Stimulated activated CD4-positive, alpha-beta T cell treated with anti-CD3 and anti-CD28 coated beads, Interleukin-4, amount 100 ng/mL, for 1 hour (primary cell): ENCODE data around the gene SH3RF3.

ENCODE experiments used
- DNase-seq: peaks from one replicate; pipeline ENCODE4 v3.0.0-alpha.2; 2020

SH3RF3 gene

GRCh38 chr2:109292386-109292785, 163.4 kb downstream of the SH3RF3 start:
- DNase-seq = no peak

- DNase-seq = no peak
Measured at GRCh38 chr2:109293663-109294062, 164.7 kb downstream of the SH3RF3 start.

- no peak for DNase-seq
Measured at GRCh38 chr2:109294523-109294922, 165.5 kb downstream of the SH3RF3 start.

- DNase-seq = no peak
Measured at GRCh38 chr2:109295070-109295780, 166.2 kb downstream of the SH3RF3 start.

DNA sequence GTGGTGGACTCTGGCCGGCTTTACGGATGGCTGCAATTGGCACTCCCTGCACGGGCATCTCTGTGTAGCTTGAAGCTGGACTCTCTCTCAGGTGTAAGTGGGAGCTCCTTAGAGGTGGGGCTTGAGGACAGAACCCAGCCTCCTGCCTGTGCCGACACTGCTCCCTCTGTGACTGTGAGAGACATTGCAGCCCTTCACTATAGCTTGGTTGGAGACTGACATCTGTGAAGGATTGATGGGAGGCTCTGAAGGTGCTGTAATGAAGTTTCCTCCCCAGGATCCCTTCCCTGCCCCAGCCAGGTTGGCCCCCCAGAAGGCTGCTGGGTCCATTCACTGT, 166.7 kb downstream of the SH3RF3 start:
- no peak for DNase-seq

DNA sequence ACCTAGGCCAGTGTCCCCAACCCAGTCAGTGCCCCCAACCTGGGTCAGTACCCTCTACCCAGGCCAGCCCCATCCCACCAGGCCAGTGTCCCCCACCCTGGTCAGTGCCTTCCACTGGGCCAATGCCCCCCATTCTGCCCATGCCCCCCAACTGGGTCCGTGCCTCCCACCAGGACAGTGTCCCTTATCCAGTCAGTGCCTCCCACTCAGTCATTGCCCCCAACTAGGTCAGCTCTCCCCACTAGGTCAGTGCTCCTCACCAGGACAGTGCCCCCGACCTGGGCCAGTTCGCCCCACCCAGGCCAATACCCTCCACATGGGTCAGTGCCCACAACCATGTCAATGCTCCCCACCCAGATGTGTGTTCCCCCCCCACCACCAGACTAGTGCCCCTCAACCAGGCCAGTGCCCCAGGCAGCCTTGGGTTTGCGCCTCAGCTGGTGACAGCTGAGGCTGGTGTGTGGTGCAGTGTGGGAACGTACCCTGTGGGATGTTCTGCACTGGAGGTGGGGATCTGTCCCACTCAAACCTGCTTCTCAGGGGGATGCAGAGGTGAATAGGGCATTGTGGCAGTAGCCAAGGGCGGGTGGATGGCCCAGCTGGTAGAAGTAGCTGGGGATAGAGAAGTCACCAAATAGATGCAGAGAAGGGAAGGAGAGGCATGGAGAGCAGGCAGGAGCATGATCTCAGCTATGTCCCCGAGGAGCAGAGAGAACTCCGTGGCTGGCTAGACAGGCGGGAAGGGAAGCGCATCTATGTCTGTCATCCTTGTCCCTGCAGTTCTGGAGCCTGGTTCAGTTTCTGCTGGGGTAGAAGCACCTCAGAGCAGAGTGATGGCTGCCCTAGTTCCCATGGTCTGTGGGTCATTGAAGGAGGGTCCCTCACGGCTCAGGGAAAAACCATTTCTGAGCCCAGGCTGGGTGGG, 168.8 kb downstream of the SH3RF3 start:
- DNase-seq = no peak

GRCh38 chr2:109298851-109299250, 169.8 kb downstream of the SH3RF3 start:
- no peak for DNase-seq

DNA sequence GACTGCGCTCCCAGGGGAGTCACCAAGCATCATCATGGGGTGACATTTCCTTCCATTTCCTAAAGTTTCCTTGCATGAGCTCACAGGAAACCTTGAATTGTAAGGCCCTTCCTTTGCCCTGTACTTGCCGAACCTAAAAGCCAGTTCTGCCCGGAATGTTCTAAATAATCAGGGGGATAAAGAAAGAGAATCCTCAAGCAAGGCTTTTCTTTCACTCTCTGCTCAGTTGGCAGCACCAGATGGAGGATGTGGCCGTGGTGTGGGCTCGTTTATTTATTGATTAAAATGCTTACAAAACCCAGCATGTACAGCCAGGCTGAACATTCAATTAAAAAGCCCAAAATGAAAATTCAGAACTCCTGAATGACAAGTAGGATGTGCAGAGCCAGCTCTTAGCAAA, 170.5 kb downstream of the SH3RF3 start:
- DNase-seq = no peak

- no peak for DNase-seq
Measured at GRCh38 chr2:109300582-109300981, 171.6 kb downstream of the SH3RF3 start.

GRCh38 chr2:109301746-109302145, 172.7 kb downstream of the SH3RF3 start:
- DNase-seq = no peak

DNA sequence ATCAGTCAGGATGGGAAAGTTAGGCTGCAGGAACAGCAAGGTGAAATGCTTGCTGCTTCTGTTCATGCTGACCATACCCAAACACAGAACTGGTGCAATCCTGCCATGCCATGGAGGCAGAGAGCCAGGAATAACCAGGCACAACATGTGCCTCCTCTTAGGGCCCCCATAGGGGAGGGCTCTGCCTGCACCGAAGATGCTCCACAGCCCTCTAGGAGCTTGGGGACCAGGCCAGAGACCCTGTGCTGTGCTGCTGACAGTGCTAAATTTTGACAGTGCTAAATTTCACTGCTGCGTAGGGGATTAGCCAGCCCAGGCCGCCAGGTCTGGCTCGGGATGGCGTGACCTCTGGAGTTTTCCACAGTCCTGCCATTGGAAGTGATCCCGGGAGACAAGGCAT, 173.3 kb downstream of the SH3RF3 start:
- no peak for DNase-seq

GRCh38 chr2:109304242-109304641, 175.2 kb downstream of the SH3RF3 start:
- DNase-seq = no peak

DNA sequence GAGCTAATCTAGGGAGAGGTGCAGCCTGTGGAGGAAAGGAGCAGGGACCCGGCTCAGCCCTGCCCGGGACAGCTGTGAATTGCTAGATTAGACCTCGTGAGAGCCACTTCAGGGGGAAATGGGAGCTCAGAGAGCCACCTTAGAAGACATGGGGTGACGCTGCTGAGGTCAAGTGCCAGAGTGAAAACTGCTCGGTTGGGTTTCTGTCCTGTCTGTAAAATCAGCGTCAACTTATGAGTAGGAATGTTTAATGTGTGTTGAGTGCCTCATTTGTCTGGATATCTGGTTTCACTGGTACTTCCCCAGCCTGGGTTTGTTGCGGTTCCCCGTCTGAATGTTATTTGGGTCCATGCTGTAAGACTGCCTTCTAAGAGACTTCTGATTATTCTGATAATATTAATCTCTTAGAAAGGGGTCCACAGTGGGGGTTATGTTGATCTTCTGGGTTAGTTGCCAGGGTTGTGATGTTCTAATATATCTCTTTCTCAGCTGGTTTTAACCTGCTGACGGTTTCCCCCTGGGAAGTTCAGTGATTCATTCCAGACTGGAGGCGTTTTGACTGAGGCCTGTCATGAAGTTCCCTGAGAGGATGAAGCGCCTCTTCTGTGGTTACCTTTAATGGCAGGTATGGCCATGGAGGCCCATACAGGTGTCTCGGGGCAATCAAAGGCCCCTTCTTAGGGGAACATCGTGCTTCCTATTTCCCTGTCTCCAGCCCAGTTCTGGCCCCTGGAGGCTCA, 175.9 kb downstream of the SH3RF3 start:
- DNase-seq = no peak

DNA sequence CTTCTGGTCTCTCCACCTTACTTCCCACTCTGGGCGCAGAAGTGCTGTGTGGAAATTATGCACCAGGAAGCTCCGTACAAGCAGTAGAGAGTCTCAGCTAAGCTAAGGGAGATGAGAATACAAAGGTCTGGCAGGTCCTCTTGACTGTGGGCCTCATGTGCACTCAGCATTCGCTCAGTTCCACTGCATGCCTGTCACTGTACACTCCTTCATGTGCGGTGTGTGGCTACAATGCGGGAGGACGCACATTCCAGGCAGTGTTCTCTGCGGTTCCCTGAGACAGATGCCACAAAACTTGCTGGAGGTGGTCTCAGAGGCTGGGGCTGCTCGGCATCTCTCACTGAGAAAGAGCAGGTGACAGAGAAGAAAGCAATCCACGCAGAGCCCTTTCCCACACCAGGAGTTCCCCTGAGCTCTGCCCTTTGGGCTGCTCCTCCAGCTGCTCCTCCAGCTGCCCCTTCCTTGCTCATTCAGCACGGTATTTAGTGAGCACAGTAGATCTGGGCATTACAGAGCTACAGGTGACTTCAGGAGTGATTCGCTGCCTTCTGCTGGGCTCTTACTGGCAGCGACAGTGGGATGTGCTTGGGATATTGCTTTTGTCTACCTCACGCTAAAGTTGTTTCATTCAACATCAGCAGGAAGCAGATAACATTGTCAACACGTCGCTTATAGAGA, 176.6 kb downstream of the SH3RF3 start:
- no peak for DNase-seq

GRCh38 chr2:109306190-109306589, 177.2 kb downstream of the SH3RF3 start:
- no peak for DNase-seq

- no peak for DNase-seq
Measured at GRCh38 chr2:109311771-109312170, 182.8 kb downstream of the SH3RF3 start.

GRCh38 chr2:109312902-109313301, 183.9 kb downstream of the SH3RF3 start:
- no peak for DNase-seq

DNA sequence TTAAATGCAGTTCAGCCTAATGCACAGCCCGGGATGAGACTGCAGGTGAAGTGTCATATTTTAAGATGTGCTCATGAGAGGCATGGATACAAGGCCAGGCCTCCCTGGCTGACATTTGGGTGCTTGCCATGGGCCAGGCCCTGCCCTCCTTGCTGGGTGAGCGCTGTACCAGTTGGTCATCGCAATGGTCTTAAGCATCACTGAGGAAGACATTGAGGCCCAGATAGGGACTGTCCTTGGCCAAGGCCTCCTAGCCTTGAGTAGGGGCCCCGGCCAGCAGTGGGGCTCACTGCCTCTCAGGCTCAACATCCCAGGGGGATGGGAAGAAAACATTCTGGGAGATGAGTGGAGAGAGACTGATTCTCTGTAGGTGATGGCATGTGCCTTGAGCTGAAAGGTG, 184.3 kb downstream of the SH3RF3 start:
- DNase-seq = no peak

DNA sequence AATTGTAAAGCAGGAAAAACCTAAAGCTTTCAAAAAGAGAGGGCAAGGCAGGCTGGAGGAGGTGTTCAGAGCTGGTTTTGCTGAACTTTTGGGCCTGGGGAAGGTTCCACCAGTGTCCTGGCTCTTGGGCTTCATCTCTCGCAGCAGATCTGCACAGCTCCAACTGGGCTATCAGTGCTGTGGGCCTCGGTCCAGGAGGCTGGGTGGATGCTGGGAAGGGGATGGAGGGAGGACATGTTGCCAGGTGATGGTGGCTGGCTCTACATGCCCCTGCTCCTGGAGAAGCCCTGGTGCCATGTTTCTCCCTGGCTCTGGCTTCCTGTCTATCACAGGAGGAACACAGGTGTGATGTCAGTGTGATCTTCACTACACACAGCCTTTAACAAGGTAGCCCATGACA, 187.1 kb downstream of the SH3RF3 start:
- no peak for DNase-seq

DNA sequence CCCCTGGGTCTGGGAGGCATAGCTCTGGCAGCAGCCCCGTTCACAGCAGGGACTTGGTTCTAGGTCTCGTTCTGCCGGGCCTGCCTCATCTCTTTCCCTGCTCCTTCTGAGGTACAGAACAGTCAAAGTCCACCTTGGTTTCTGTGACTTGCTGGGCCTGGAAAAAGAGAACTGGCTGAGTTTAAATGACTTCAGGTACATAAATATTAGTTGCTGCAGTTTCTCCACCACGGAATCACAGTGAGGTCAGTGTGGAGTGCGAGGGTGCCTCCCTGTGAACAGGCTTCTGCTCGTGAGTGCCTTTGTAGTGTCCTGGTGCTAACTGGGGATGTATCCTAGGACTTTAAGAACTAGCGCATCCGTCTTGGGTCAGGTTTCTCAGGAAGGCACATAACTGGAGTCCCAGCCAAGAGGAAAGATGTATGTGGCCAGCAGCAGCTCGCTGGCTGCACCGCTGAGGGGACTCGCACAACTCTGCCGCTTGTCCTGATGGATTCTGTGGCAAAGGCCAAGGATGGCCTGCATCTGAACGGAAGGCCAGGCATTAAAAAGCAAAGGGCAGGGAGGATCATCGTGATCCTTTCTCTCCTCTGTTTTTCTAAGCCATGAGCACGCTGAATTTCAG, 188.6 kb downstream of the SH3RF3 start:
- DNase-seq = no peak

GRCh38 chr2:109318150-109318948, 189.3 kb downstream of the SH3RF3 start:
- no peak for DNase-seq

DNA sequence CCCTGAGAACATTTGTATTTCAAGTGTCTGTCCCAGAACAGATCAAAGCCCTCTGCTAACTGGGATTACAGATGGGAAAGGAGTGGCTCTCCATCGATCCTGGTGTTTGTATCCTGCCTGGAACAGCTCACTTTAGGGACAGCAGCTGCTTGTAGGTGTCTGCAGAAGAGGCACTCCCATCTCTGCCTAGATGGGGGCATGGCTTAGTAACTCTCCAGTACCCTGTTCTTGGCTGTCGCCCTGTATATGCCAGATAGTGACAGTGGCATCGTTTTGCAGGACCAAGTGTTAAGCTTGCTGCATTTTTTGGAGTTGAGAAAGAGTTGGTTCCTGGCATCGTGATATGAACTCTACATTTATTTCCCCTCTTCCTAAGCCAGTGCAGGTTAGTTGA, 189.9 kb downstream of the SH3RF3 start:
- no peak for DNase-seq
